Thyroid gland (tissue), 4 donors: ENCODE results near the gene CCDC180.

ENCODE experiments used
- POLR2A ChIP-seq, 2 donors: fragments of 450-650 bp; IDR thresholded peaks; one replicate each; pipeline ENCODE4 v1.6.1; 2017; ENCODE audit warnings: antibody characterized with exemption in 2 of 2, mild to moderate bottlenecking in 2 of 2, moderate library complexity in 1 of 2
- TF ChIP-seq, protein P1 (sequence below), 6 experiments: fragments of 200-600 bp in 3 of 6; fragments of 450-650 bp in 3 of 6; sonication (generic) in 3 of 6; IDR thresholded peaks; one replicate each; pipeline ENCODE4 v1.5.1; 2016 to 2019; ENCODE audit warnings: antibody characterized with exemption in 6 of 6, mild to moderate bottlenecking in 2 of 6, inconsistent platforms in 1 of 6, moderate library complexity in 1 of 6

DNA sequence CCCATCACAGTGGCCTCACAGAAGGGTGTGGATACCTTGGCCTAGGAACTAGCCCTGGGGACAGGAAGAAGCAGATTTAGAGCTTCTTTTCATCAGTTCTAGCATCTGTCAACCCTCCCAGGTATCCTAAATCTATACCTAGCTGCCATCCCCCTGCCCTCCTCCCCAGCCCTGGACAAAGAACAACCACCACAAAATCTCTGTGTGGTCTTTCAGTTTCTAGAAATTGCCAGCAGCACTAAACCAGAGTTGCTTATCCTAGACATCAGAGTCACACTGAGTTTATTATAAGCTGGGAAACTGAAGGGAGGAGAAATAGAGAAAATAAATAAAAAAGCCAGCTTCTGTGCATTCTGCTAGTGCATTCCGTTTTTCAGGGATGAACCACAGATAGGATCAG is 14.6 kb downstream of the CCDC180 start:
- TF ChIP-seq, protein P1, sequence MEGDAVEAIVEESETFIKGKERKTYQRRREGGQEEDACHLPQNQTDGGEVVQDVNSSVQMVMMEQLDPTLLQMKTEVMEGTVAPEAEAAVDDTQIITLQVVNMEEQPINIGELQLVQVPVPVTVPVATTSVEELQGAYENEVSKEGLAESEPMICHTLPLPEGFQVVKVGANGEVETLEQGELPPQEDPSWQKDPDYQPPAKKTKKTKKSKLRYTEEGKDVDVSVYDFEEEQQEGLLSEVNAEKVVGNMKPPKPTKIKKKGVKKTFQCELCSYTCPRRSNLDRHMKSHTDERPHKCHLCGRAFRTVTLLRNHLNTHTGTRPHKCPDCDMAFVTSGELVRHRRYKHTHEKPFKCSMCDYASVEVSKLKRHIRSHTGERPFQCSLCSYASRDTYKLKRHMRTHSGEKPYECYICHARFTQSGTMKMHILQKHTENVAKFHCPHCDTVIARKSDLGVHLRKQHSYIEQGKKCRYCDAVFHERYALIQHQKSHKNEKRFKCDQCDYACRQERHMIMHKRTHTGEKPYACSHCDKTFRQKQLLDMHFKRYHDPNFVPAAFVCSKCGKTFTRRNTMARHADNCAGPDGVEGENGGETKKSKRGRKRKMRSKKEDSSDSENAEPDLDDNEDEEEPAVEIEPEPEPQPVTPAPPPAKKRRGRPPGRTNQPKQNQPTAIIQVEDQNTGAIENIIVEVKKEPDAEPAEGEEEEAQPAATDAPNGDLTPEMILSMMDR (IDR thresholded peaks at IDR 0.05) = no peak
- TF ChIP-seq POLR2A (IDR thresholded peaks at IDR 0.05) = no peak
